Stimulated activated CD4-positive, alpha-beta T cell treated with anti-CD3 and anti-CD28 coated beads, Interleukin-4, amount 100 ng/mL, for 48 hours (primary cell): ENCODE measurements around the gene SMAD3.
"Not testable (repeated sequence)": the region's sequence is repeated elsewhere in the genome, so short reads cannot be mapped to it uniquely, and the experiment has no call there.

Experiments used
- DNase-seq, 2 donors: peaks; one replicate each; pipeline ENCODE4 v3.0.0-alpha.2; 2020; ENCODE audit warnings: low read depth in 2 of 2

SMAD3 gene

DNA sequence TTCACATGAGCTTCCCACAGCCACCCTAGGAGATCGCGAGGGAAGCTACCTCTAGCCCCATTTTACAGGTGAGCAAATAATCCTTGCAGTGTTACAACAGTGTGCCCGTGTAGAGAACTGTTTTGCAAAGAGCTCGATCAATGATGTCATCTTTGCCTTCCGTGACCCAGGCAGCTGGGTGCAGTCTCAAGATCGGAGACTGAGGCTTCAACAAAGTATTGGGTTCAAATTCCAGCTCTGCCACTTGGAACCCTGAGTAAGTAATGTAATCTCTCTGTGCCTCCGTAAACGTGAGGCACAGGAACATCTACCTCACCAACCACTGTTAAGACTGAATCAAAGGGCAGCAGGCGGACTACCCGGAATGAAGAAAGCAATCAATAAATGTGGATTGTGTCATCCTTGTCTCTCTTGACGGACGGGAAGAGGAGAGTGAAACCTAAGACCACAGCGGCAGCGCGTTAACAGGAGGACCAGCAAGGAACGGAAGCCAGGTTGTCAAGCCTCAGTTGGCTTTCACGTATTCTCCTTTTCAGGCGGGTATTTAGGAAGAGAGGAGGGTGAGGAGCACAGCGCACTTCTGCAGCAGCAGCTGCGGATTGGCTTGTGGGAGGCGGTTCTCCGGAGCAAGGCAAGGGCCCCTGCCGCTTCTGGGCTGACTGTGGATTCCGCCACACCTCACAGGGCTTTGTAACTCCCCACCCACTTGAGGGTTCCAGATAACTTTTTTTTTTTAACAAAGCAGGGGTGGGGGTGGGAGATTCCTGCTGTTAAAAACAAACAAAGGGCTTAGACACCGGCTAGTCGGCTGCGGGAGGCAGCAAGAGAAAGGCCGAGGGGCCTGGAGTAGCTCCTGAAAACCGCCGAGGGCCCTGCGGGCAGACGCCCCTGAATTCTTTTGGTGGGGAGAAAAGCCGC, 1.5 kb upstream of the SMAD3 start:
- DNase-seq, result peak in 1 of 2 donors; percentile 34

DNA sequence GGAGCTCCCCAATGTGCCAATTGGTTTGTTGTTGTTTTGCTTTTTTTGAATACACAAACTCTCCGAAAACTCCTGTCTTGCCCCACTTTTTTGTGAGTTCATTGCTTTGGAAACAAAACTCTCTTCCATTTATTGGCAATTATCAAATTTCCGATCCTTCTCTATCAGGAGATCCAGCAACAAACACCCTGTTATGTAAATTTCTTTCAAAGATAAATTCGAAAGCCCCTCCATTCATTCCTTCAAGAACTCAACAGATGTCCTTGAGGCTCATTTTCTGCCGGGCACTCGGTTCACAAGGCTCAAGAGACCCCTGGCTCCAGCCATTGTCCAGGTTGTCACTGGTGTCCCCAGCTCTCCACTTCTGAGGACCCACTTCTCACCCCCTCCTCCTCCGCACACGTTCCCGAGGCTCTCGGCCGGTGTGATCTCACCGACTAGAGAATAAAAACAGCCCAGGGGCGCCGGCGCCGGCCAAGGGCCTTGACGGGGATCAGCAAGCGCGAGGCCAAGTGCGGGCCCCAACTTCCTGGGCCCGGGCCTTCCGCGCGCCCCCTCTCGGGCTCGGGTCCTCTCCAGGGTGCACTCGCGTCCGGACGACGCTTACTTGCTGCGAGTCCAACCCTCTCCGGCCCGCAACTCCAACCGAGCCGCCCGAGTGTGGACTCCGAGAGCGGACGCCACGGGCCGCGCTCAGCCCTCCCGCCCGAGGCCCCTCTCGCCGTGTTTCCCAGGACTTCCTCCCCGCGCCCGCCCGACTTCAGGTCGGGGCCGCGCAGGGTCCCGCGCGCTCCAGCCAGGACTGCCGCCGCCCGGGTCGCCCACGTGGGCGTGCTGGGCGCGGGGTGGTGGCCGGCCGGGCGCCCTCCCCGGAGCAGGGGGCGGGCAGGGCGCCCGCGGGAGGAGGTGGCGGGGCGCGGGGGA, 533 bp upstream of the SMAD3 start:
- no peak for DNase-seq

GRCh38 chr15:67066041-67066958, 898 bp downstream of the SMAD3 start:
- DNase-seq, result no peak

- no peak for DNase-seq
These were observed 1.8 kb downstream of the SMAD3 start for GRCh38 chr15:67066959-67067853.

DNA sequence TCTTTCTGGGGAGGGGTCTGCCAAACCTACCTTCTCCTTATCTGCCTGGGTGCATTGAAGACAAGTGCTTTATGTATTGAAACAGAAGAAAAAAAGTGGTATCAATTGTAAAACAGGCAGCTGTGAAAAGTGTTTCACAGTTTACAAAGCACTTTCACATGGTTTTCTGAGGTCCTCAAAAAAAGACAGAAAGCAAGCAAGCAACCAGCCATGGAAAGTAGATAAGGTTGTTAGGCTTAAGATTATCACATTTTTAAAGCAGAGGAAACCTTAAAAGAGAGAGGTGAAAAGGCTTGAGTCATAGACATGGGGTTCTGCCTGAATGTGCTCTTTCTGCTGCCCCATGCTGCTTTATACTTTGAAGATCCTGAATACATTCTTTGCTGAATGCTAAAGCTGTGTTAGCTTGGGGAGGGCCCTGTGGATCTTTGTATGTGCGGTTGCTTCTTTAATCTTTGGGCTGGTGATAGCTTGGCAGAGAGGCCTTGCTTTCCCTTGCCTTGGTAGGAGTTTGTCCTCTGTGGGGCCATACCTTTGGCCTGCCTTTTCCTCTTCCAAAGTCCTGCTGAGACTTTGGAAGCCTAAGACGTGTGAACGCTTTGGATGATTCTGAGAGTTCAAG, 2.6 kb downstream of the SMAD3 start:
- DNase-seq, result no peak

DNA sequence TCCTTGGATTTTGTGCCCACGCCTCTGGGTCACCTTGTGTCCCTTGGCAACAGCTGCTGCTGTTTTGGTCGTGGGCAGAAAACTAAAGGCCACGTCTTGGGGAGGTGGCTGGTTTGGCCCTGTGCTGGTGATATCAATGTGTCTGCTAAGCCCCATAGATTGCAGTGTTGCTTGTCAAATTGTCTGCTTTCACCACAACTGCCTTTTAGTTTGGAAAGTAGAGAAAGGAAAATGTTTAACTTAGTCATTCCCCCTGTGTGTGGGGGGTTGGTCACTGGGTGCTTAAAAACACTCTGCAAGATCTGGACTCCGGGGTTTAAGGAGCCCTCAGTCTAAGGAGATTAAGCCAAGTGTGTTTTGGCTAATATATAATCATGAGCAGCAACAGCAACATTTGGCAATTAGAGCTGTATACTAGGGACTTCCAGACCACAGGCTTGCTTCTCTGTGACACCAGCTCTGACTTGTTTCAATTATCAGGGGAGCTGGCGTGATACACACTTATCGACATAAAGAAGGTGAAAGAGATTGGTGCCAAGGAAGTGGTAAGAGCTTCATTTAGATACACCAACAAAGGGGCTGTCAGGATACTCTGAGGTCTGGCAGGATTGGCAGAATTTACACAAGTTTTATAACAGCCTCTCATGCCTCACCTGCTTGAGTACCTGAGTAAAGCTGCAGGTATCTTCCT, 3.5 kb downstream of the SMAD3 start:
- DNase-seq, result no peak

- no peak for DNase-seq
These were observed 4.7 kb downstream of the SMAD3 start for GRCh38 chr15:67070150-67070549.

DNA sequence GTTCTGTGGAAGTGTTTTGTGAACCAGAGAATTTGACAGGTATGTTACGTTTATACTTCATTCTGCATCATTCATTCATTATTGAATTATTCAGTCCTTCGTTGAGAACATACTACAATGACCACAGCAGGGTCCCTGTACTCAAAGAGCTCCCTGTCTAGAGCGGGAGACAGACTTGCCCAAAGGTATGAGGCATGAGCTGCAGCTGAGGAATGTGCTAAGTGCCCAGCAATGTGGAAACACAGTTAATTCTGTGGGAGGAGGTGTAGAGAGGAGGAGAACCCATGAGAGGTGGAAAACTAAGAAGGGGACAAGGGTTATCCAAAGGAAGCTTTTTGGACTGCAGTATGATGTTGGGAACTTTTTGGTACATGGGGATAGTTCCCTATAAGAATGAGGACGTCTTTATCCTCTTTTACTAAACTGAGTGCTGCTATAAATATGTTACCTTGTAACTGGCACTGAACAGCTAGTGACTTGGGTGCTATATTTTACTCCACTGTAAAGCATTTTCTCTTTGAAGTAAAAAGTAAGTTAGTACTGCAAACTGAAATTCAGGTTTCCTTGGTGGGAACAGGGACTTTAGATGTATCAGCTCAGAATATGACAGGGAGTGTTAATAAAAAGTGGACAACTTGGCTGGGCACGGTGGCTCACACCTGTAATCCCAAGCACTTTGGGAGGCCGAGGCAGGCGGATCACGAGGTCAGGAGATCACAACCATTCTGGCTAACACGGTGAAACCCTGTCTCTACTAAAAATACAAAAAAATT, 5.7 kb downstream of the SMAD3 start:
- no peak for DNase-seq

DNA sequence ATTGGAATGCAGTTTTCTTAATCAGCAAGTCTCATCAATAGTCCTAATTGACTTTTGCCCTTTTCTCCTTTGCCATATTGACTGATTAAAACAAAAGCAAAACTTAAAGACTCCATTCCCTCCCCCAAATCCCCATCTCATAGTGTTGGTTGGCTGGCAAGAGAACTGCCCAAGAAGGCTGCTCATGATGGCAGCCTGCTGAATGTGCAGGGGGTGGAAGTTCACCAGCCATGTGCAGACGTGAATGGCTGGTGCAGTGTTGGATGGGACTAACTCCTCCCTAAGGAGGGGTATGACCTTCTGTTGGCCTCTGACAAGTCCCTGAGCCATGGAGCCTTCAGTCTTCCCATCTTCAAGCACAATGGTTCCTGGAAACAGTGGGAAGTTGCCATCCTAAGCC, 7.0 kb downstream of the SMAD3 start:
- DNase-seq, result no peak

DNA sequence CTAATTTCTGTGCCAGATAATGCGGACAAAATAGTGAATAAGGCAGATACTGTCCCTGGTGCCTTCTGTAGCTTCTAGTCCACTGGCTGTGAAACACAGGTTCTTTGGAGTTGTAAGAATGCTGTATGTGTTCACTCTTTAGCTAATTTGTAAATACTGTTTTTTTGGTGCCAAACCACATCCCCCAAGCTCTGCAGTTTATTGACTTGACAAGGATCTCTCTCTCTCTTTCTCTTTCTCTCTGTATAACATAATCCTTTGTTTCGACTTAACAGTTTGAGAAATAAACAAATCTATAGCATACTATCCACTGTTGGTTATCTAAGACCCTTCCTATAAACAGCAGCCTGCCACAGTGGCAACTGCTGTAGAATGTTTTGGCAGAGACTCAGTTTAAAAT, 7.6 kb downstream of the SMAD3 start:
- no peak for DNase-seq

DNA sequence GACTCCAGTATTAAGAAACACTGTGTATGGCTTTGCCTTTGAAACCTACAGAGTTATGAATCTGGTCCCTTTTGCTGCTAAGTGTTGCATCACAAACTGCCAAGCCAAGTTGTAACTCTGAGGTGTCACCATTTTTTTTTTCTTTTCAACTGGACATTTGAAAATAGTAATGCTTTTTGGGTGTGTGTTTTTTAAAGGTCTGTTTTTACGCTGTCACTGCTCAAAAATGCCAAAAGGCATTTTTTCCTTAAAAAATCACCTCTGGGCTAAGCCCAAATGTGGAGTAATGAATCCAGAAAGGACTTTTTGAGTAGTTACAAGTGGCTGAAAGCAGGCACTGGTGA, 9.5 kb downstream of the SMAD3 start:
- DNase-seq, result no peak

GRCh38 chr15:67075555-67076135, 10.2 kb downstream of the SMAD3 start:
- not testable (repeated sequence) for DNase-seq

GRCh38 chr15:67076147-67076843, 10.9 kb downstream of the SMAD3 start:
- DNase-seq, result peak in 1 of 2 donors; percentile 58

DNA sequence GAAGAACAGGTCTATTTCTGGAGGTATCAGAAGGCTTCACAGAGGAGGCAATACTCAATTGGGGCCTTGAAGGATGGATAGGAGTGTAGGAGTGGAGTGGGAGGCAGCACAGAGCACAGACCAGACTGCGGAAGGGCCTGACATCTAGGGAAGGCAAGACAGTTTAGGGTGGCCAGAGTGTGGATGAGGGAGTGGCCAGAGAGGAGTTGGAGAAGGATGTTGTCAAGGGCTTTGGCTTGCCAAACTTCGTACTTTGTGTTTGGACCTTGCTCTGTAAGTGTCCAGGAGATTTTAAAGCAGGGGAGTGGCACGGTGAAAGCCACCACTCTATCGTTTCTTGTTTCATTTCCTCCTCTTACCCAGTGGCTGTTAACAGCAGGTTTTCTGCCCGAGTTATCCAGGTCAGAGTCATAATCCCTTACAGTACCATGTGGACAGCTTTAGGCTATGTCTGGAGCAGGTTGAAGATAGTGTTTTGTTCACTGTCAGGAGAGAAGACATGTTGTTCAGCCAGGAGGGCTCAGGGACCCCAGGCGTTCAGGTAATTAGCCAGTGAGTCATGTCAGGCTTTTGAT, 12.3 kb downstream of the SMAD3 start:
- no peak for DNase-seq

GRCh38 chr15:67079361-67079760, 14.0 kb downstream of the SMAD3 start:
- no peak for DNase-seq

DNA sequence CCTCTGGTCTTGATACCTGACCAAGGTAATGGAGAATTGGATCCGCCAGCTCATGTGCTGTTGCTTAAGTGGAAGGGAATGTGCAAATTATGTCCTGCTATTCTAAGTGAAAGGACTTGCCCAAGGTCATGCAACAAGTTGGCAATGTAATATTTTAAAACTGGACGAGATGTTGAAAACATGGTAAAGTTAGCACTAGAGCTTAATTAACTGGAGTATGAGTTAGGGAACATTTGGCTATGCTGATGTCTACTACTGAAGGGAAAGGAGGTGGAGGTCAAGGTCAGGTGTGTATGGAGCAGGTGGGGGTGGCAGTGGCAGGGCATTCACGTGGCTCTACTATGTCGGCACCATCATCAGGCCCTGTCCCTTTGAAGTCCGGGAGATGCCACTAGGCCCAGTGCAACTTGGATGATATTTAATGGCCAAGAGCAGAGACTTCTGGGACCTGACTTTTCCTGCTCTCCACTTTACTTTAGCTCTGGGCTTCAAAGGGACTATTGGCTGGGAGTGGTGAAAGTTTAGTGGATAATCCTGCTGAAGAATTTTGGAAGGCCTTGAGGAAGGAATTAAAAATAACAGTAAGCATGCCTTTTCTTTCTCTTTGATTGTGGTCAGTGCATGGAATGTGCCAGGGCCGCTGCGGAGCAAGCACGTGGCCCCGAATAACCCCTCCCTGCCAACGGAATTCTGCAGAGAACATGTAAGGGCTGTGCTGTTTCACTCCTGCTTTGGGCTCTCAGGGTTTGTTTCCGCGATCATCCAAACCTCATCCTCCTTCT, 14.9 kb downstream of the SMAD3 start:
- DNase-seq, result no peak
